Duodenal mucosa (tissue), 2 donors: ENCODE data around the gene AP5Z1.
A peak's percentile ranks its signal among the peaks of the same experiment; 100 is the strongest.

Experiments used
- H3K27ac ChIP-seq: one replicate; pipeline ENCODE4 v1.7.0; 2013; ENCODE audit warnings: low read depth, low read length
- H3K27me3 ChIP-seq, 2 donors: one replicate each; pipeline ENCODE4 v1.7.0; 2013; ENCODE audit warnings: low read length in 2 of 2, control low read depth in 1 of 2; ENCODE audit not compliant: insufficient read depth in 2 of 2, control insufficient read depth in 1 of 2
- H3K36me3 ChIP-seq, 2 donors: one replicate each; pipeline ENCODE4 v1.7.0; 2013; ENCODE audit warnings: low read length in 2 of 2, control low read depth in 1 of 2; ENCODE audit not compliant: insufficient read depth in 2 of 2, control insufficient read depth in 1 of 2
- H3K4me1 ChIP-seq, 2 donors: one replicate each; pipeline ENCODE4 v1.7.0; 2013; ENCODE audit warnings: low read length in 2 of 2, control low read depth in 1 of 2; ENCODE audit not compliant: insufficient read depth in 2 of 2, control insufficient read depth in 1 of 2
- H3K4me3 ChIP-seq, 2 donors: one replicate each; pipeline ENCODE4 v1.7.0; 2013; ENCODE audit warnings: low read length in 2 of 2, low read depth in 1 of 2
- H3K9ac ChIP-seq, 2 donors: one replicate each; pipeline ENCODE4 v1.7.0; 2013; ENCODE audit warnings: low read length in 2 of 2, low read depth in 1 of 2
- H3K9me3 ChIP-seq, 2 donors: one replicate each; pipeline ENCODE4 v1.7.0; 2013; ENCODE audit warnings: low read length in 2 of 2, control low read depth in 1 of 2; ENCODE audit not compliant: control insufficient read depth in 1 of 2

Gene AP5Z1

GRCh38 chr7:4734587-4735345 lies 40.7 kb upstream of the AP5Z1 start:
- Histone ChIP-seq H3K4me3 (no peak overlapping the region), H3K36me3 (peaks cover 4 to 18% of the 10 kb centered on the region in 2 donors), H3K9ac (no peak overlapping the region), H3K27ac (no peak overlapping the region), H3K27me3 (no peaks in the 10 kb centered on the region), H3K9me3 (no peaks in the 10 kb centered on the region), H3K4me1 (peaks cover 14 to 16% of the 10 kb centered on the region in 2 donors)

GRCh38 chr7:4737300-4737699 lies 38.1 kb upstream of the AP5Z1 start:
- H3K27ac ChIP-seq, result no peak overlapping the region
- peaks cover 20 to 27% of the 10 kb centered on the region in 2 donors for H3K4me1 ChIP-seq
- no peak overlapping the region for H3K9ac ChIP-seq
- no peaks in the 10 kb centered on the region for H3K9me3 ChIP-seq
- no peak overlapping the region for H3K4me3 ChIP-seq
- peaks cover 4 to 26% of the 10 kb centered on the region in 2 donors for H3K36me3 ChIP-seq
- H3K27me3 ChIP-seq, result no peaks in the 10 kb centered on the region

- Histone ChIP-seq H3K27me3 (no peaks in the 10 kb centered on the region), H3K36me3 (peaks cover 2 to 22% of the 10 kb centered on the region in 2 donors), H3K9me3 (no peaks in the 10 kb centered on the region), H3K4me1 (peaks cover 35 to 38% of the 10 kb centered on the region in 2 donors), H3K4me3 (peak overlapping the region; percentile 45 to 46), H3K9ac (peak overlapping the region; percentile 25 to 44), H3K27ac (peak overlapping the region; percentile 20)
Observed at GRCh38 chr7:4738711-4739527, 36.5 kb upstream of the AP5Z1 start.

- peaks cover 0 to 22% of the 10 kb centered on the region in 2 donors for H3K36me3 ChIP-seq
- peak overlapping the region in 1 of 2 donors; percentile 44 for H3K9ac ChIP-seq
- peaks cover 41 to 45% of the 10 kb centered on the region in 2 donors for H3K4me1 ChIP-seq
- H3K27ac ChIP-seq, result no peak overlapping the region
- no peaks in the 10 kb centered on the region for H3K27me3 ChIP-seq
- H3K9me3 ChIP-seq, result no peaks in the 10 kb centered on the region
- H3K4me3 ChIP-seq, result peak overlapping the region; percentile 45 to 46
Observed at GRCh38 chr7:4739528-4739992, 35.9 kb upstream of the AP5Z1 start.

- no peak overlapping the region for H3K27ac ChIP-seq
- no peak overlapping the region for H3K9ac ChIP-seq
- no peaks in the 10 kb centered on the region for H3K9me3 ChIP-seq
- H3K4me1 ChIP-seq, result peaks cover 47 to 48% of the 10 kb centered on the region in 2 donors
- H3K4me3 ChIP-seq, result no peak overlapping the region
- H3K36me3 ChIP-seq, result peaks cover 0 to 22% of the 10 kb centered on the region in 2 donors
- H3K27me3 ChIP-seq, result no peaks in the 10 kb centered on the region
Observed at GRCh38 chr7:4740796-4741195, 34.6 kb upstream of the AP5Z1 start.

- Histone ChIP-seq H3K36me3 (peaks cover 0 to 23% of the 10 kb centered on the region in 2 donors), H3K27ac (peak overlapping the region; percentile 63), H3K4me3 (no peak overlapping the region), H3K9ac (peak overlapping the region; percentile 26 to 44), H3K27me3 (no peaks in the 10 kb centered on the region), H3K4me1 (peaks cover 54 to 60% of the 10 kb centered on the region in 2 donors), H3K9me3 (no peaks in the 10 kb centered on the region)
Observed at GRCh38 chr7:4742051-4742573, 33.3 kb upstream of the AP5Z1 start.

- no peak overlapping the region for H3K27ac ChIP-seq
- peaks cover 56 to 61% of the 10 kb centered on the region in 2 donors for H3K4me1 ChIP-seq
- H3K9me3 ChIP-seq, result no peaks in the 10 kb centered on the region
- H3K4me3 ChIP-seq, result no peak overlapping the region
- H3K27me3 ChIP-seq, result no peaks in the 10 kb centered on the region
- peak overlapping the region in 1 of 2 donors; percentile 44 for H3K9ac ChIP-seq
- H3K36me3 ChIP-seq, result peaks cover under 1 to 22% of the 10 kb centered on the region in 2 donors
Observed at GRCh38 chr7:4742852-4743251, 32.6 kb upstream of the AP5Z1 start.

GRCh38 chr7:4744391-4745264 lies 30.8 kb upstream of the AP5Z1 start:
- Histone ChIP-seq H3K36me3 (peaks cover 6 to 32% of the 10 kb centered on the region in 2 donors), H3K4me3 (peak overlapping the region; percentile 34 to 57), H3K27me3 (no peaks in the 10 kb centered on the region), H3K9me3 (no peaks in the 10 kb centered on the region), H3K27ac (peak overlapping the region; percentile 92), H3K9ac (peak overlapping the region; percentile 48 to 73), H3K4me1 (peaks cover 40 to 49% of the 10 kb centered on the region in 2 donors)

GRCh38 chr7:4745265-4745919 lies 30.0 kb upstream of the AP5Z1 start:
- Histone ChIP-seq H3K27ac (peak overlapping the region; percentile 92), H3K4me3 (peak overlapping the region; percentile 34 to 63), H3K36me3 (peaks cover 6 to 32% of the 10 kb centered on the region in 2 donors), H3K9ac (peak overlapping the region; percentile 54 to 73), H3K27me3 (no peaks in the 10 kb centered on the region), H3K9me3 (no peaks in the 10 kb centered on the region), H3K4me1 (peaks cover 38 to 47% of the 10 kb centered on the region in 2 donors)
